SK-N-SH treated with all-trans-retinoic acid at 6 μM for 48 hours (cell line): ENCODE data around the gene UCK1.

Experiments used
- BACH2 ChIP-seq: fragments of 250-450 bp; sonication (Bioruptor Pico); IDR thresholded peaks from 2 replicates; pipeline ENCODE4 v1.9.0; 2021; ENCODE audit warnings: mild to moderate bottlenecking, borderline replicate concordance
- PPARA ChIP-seq: fragments of 250-450 bp; sonication (Bioruptor Pico); IDR thresholded peaks from 2 replicates; pipeline ENCODE4 v1.5.0; 2020; ENCODE audit warnings: mild to moderate bottlenecking, borderline replicate concordance
- RARB ChIP-seq: fragments of 250-450 bp; sonication (Bioruptor Pico); IDR thresholded peaks from 2 replicates; pipeline ENCODE4 v1.8.0; 2021; ENCODE audit warnings: mild to moderate bottlenecking, moderate library complexity
- TCF4 ChIP-seq: fragments of 250-450 bp; sonication (Bioruptor Pico); IDR thresholded peaks from 2 replicates; pipeline ENCODE4 v1.8.0; 2021; ENCODE audit warnings: mild to moderate bottlenecking, moderate library complexity, borderline replicate concordance
- TOX ChIP-seq: fragments of 250-450 bp; sonication (Bioruptor Pico); IDR thresholded peaks from 2 replicates; pipeline ENCODE4 v1.8.0; 2021; ENCODE audit warnings: mild to moderate bottlenecking, moderate library complexity, borderline replicate concordance
- ZC3H10 ChIP-seq: fragments of 250-450 bp; sonication (Bioruptor Pico); IDR thresholded peaks from 2 replicates; pipeline ENCODE4 v1.5.1; 2021; ENCODE audit warnings: mild to moderate bottlenecking, moderate library complexity
- ZFP3 ChIP-seq: fragments of 250-450 bp; sonication (Bioruptor Pico); IDR thresholded peaks from 2 replicates; pipeline ENCODE4 v1.5.0; 2020; ENCODE audit warnings: mild to moderate bottlenecking, moderate library complexity
- ZFP30 ChIP-seq: fragments of 450-650 bp; formaldehyde crosslinking; IDR thresholded peaks from 2 replicates; pipeline ENCODE4 v1.5.0; 2022; ENCODE audit warnings: mild to moderate bottlenecking, moderate library complexity
- ZNF565 ChIP-seq: fragments of 450-650 bp; formaldehyde crosslinking; conservative IDR thresholded peaks from 2 replicates; pipeline ENCODE4 v1.5.0; 2020; ENCODE audit warnings: low read depth, mild to moderate bottlenecking, moderate library complexity
- ZNF8 ChIP-seq: fragments of 450-650 bp; formaldehyde crosslinking; IDR thresholded peaks from 2 replicates; pipeline ENCODE4 v1.5.0; 2020; ENCODE audit warnings: mild to moderate bottlenecking, moderate library complexity
- TF ChIP-seq, protein P1 (sequence below): fragments of 250-450 bp; sonication (Bioruptor Pico); IDR thresholded peaks from 2 replicates; pipeline ENCODE4 v1.5.1; 2020; ENCODE audit warnings: low read depth, mild to moderate bottlenecking, moderate library complexity
- TF ChIP-seq, protein P2 (sequence below): fragments of 250-450 bp; sonication (Bioruptor Pico); IDR thresholded peaks from 2 replicates; pipeline ENCODE4 v1.8.0; 2020; ENCODE audit warnings: mild to moderate bottlenecking, moderate library complexity, borderline replicate concordance

DNA sequence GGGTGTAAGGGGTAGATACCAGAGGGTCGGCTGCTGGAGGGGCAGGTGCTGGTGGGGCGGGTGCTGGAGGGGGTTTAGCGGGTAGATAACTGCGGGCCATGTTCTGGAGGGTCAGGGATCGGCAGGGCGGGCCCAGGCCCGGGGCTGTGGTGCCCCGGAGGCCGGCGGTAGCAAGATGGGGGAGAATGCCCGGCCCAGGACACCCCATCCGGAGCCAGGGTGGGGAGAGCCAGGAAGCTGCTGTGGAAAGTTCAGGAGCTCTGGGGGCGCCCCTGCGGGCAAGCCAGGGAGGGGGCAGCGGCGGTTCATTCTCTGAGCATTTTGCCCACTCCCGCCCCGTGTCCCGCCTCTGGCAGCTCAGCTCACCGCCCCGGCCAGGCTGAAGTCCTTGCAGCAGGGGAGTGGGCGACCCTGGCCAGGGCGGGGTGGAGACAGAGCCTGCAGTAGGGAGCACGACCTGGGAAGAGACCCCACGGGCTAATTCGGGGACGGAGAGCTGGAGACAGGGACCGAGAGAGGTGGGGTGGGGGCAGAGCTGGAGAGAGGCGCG lies 14.8 kb upstream of the UCK1 start:
- no peak for TF ChIP-seq TOX (CRISPR knock-in tag)
- no peak for TF ChIP-seq ZNF565
- no peak for TF ChIP-seq ZFP30 (CRISPR knock-in tag)
- no peak for TF ChIP-seq ZC3H10 (CRISPR knock-in tag)
- TF ChIP-seq BACH2 (CRISPR knock-in tag) = no peak
- TF ChIP-seq PPARA = no peak
- no peak for TF ChIP-seq ZNF8 (CRISPR knock-in tag)
- no peak for TF ChIP-seq RARB (CRISPR knock-in tag)
- TF ChIP-seq TCF4 (CRISPR knock-in tag) = no peak
- no peak for TF ChIP-seq ZFP3 (CRISPR knock-in tag)
- TF ChIP-seq, protein P1, sequence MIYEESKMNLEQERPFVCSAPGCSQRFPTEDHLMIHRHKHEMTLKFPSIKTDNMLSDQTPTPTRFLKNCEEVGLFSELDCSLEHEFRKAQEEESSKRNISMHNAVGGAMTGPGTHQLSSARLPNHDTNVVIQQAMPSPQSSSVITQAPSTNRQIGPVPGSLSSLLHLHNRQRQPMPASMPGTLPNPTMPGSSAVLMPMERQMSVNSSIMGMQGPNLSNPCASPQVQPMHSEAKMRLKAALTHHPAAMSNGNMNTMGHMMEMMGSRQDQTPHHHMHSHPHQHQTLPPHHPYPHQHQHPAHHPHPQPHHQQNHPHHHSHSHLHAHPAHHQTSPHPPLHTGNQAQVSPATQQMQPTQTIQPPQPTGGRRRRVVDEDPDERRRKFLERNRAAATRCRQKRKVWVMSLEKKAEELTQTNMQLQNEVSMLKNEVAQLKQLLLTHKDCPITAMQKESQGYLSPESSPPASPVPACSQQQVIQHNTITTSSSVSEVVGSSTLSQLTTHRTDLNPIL (CRISPR knock-in tag) = no peak
- TF ChIP-seq, protein P2, sequence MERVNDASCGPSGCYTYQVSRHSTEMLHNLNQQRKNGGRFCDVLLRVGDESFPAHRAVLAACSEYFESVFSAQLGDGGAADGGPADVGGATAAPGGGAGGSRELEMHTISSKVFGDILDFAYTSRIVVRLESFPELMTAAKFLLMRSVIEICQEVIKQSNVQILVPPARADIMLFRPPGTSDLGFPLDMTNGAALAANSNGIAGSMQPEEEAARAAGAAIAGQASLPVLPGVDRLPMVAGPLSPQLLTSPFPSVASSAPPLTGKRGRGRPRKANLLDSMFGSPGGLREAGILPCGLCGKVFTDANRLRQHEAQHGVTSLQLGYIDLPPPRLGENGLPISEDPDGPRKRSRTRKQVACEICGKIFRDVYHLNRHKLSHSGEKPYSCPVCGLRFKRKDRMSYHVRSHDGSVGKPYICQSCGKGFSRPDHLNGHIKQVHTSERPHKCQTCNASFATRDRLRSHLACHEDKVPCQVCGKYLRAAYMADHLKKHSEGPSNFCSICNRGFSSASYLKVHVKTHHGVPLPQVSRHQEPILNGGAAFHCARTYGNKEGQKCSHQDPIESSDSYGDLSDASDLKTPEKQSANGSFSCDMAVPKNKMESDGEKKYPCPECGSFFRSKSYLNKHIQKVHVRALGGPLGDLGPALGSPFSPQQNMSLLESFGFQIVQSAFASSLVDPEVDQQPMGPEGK (CRISPR knock-in tag) = no peak
